ENCODE measurements around the gene SDS. TPM values are rescaled to one million over a fixed set of nuclear protein-coding genes. Genes with fewer than 3 reads are reported as not detected.

The SDS gene
- total and polyA plus RNA-seq, 2 of the 8 experiments (the other 6 are each of a cell fraction or from before 2014, with no cell fraction given): 0.21 TPM; not detected in 1

DNA sequence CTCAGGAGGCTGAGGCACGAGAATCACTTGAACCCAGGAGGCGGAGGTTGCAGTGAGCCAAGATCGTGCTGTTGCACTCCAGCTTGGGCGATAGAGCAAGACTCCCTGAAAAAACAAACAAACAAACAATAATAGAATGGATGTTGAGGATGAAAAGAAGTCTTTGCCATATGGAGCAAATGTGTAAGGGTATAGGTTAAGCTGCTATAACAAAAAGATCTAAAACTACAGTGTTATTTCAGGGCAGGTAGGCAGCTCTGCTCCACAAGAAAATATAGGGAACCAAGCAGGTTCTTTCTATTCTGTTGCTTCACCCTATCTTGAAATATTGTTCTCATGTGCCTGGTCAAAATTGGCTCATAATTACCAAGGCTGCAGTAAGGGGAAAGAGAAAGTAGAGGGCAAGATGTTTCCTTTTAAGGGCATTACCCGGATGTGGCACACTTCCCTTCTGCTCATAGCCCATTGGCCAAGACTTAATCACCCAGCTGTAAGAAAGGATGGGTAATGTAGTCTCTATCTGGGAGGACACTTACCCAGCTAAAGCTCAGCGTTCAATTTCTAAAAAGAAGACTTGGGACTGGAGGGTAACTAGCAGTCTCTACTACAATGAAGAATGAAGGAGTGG is 42.0 kb upstream of the SDS start:
- no peak overlapping the region for H3K23ac ChIP-seq (ENCODE audit: insufficient read length)
- no peak overlapping the region for H2BK15ac ChIP-seq (ENCODE audit: low read length)
- 0 out of 7 replicates have a peak, but pooled peaks cover 0 to 2% (median 0%) of the 10 kb centered on the region in 4 experiments for H3K27me3 ChIP-seq (replicated peaks in 1 of 4; ENCODE audit: control insufficient read depth in 3 of 4, extremely low read depth in 1 of 4, insufficient read depth in 3 of 4, low read length in 3 of 4)
- no peaks in the 10 kb centered on the region for H3K23me2 ChIP-seq (ENCODE audit: low read depth, low read length)
- POLR2A ChIA-PET (ENCODE audit: partially characterized antibody): no interaction called here
- no peak overlapping the region for H3K4me2 ChIP-seq (ENCODE audit: insufficient read depth in 1 of 2, low read depth in 2 of 2, low read length in 2 of 2)
- H3K9me3 ChIP-seq (ENCODE audit: insufficient read depth in 2 of 2, low read depth in 1 of 2, low read length in 1 of 2): no peaks in the 10 kb centered on the region
- TF ChIP-seq NANOG (IDR thresholded peaks at IDR 0.05; ENCODE audit: insufficient read depth, low read depth, low read length, poor library complexity, severe bottlenecking) (no peak), SRF (IDR thresholded peaks at IDR 0.05; ENCODE audit: low read depth, low read length) (peak; percentile 82), KDM1A (IDR thresholded peaks at IDR 0.05; ENCODE audit: borderline replicate concordance, low read length) (no peak), GABPA (IDR thresholded peaks at IDR 0.05; ENCODE audit: borderline replicate concordance, insufficient read depth, low read length) (no peak), KDM4A (IDR thresholded peaks at IDR 0.05; ENCODE audit: low read depth, low read length, severe bottlenecking) (no peak)
- no peak overlapping the region for H3K56ac ChIP-seq (replicated peaks; ENCODE audit: insufficient read length, low read depth, low read length)
- no peak overlapping the region for H4K5ac ChIP-seq (ENCODE audit: insufficient read length, low read depth, low read length)
- no peak overlapping the region for H2AK5ac ChIP-seq (ENCODE audit: low read depth, low read length)
- no peak for FAIRE-seq
- H3K14ac ChIP-seq (ENCODE audit: insufficient read length): no peak overlapping the region
- CTCF ChIA-PET (ENCODE audit: partially characterized antibody): interaction anchor here (0.8 to 8.4 kb wide), 7 partner anchors 10 to 464 kb away, joined by 3 to 82 read pairs (median 3); no protein-coding TSS in a partner anchor
- H3K4me3 ChIP-seq (ENCODE audit: extremely low read depth in 1 of 4, insufficient read depth in 2 of 4, low read depth in 3 of 4, low read length in 4 of 4): no peak overlapping the region
- no peak for DNase-seq (ENCODE audit: low read depth in 1 of 2, low spot score in 2 of 2)
- no peak overlapping the region for H3K27ac ChIP-seq (ENCODE audit: low read depth, low read length)
- 90% methylated on average over 6 of the region's 6 CpGs; no CpG with 5 or more reads in 1 of the 2 experiments for WGBS, 2 experiments (ENCODE audit: extremely low coverage in 1 of 2, insufficient coverage in 1 of 2, insufficient read length in 1 of 2, insufficient replicate concordance in 2 of 2, low coverage in 1 of 2, low lambda C conversion rate in 2 of 2, missing lambda C conversion rate in 1 of 2)
- H4K8ac ChIP-seq (ENCODE audit: extremely low read depth, insufficient read depth, low read length): no peak overlapping the region
- no peak overlapping the region for H3K9ac ChIP-seq (replicated peaks in 1 of 4; ENCODE audit: extremely low read depth in 1 of 4, low read depth in 3 of 4, low read length in 3 of 4)
- no peak overlapping the region for H2BK5ac ChIP-seq (ENCODE audit: low read depth, low read length)
- H3K36me3 ChIP-seq (ENCODE audit: control insufficient read depth in 2 of 4, insufficient read depth in 4 of 4, low read length in 3 of 4): no peaks in the 10 kb centered on the region
- no peaks in the 10 kb centered on the region for H4K20me1 ChIP-seq (replicated peaks in 1 of 2; ENCODE audit: control insufficient read depth in 1 of 2, insufficient read depth in 2 of 2, low read length in 2 of 2)
- H2BK12ac ChIP-seq (ENCODE audit: low read depth, low read length): no peak overlapping the region
- H2BK20ac ChIP-seq (ENCODE audit: low read length): no peak overlapping the region
- H2BK120ac ChIP-seq (replicated peaks; ENCODE audit: low read depth, low read length): no peak overlapping the region
- H3K79me1 ChIP-seq (ENCODE audit: low read depth, low read length): no peaks in the 10 kb centered on the region
- H3K18ac ChIP-seq (ENCODE audit: extremely low read depth, low read length): no peak overlapping the region
- H3K4me1 ChIP-seq (replicated peaks in 1 of 4; ENCODE audit: control insufficient read depth in 3 of 4, insufficient read depth in 4 of 4, low read length in 3 of 4): no peaks in the 10 kb centered on the region
- no peaks in the 10 kb centered on the region for H3K79me2 ChIP-seq (ENCODE audit: control insufficient read depth in 1 of 2, insufficient read depth in 2 of 2, low read length in 2 of 2)
- no peak overlapping the region for H3K4ac ChIP-seq (replicated peaks; ENCODE audit: insufficient read length, low read depth, low read length)
- no peak overlapping the region for H2AFZ ChIP-seq (ENCODE audit: low read length)
- H4K91ac ChIP-seq (replicated peaks; ENCODE audit: insufficient read length, low read length): no peak overlapping the region
